HFF-Myc (cell line): Measurements from ENCODE around the gene MYL11.

Source experiments
- DNase-seq: peaks from one replicate; pipeline ENCODE4 v3.0.0-alpha.2; 2011; ENCODE audit warnings: low read depth; ENCODE audit errors: extremely low read depth
- H3K4me3 ChIP-seq: replicated peaks from 2 replicates; pipeline ENCODE4 v1.5.1; 2011; ENCODE audit warnings: low read depth, mild to moderate bottlenecking, control low read depth, low read length
- TF ChIP-seq, protein P1 (sequence below): IDR thresholded peaks from 2 replicates; pipeline ENCODE4 v1.5.1; 2012; ENCODE audit warnings: mild to moderate bottlenecking, low read depth, low read length, control low read depth; ENCODE audit errors: missing control alignments

MYL11 gene

GRCh38 chr16:30418350-30419181, 44.0 kb downstream of the MYL11 start:
- H3K4me3 ChIP-seq = peak overlapping the region; percentile 42
- TF ChIP-seq, protein P1, sequence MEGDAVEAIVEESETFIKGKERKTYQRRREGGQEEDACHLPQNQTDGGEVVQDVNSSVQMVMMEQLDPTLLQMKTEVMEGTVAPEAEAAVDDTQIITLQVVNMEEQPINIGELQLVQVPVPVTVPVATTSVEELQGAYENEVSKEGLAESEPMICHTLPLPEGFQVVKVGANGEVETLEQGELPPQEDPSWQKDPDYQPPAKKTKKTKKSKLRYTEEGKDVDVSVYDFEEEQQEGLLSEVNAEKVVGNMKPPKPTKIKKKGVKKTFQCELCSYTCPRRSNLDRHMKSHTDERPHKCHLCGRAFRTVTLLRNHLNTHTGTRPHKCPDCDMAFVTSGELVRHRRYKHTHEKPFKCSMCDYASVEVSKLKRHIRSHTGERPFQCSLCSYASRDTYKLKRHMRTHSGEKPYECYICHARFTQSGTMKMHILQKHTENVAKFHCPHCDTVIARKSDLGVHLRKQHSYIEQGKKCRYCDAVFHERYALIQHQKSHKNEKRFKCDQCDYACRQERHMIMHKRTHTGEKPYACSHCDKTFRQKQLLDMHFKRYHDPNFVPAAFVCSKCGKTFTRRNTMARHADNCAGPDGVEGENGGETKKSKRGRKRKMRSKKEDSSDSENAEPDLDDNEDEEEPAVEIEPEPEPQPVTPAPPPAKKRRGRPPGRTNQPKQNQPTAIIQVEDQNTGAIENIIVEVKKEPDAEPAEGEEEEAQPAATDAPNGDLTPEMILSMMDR = no peak
- no peak for DNase-seq

DNA sequence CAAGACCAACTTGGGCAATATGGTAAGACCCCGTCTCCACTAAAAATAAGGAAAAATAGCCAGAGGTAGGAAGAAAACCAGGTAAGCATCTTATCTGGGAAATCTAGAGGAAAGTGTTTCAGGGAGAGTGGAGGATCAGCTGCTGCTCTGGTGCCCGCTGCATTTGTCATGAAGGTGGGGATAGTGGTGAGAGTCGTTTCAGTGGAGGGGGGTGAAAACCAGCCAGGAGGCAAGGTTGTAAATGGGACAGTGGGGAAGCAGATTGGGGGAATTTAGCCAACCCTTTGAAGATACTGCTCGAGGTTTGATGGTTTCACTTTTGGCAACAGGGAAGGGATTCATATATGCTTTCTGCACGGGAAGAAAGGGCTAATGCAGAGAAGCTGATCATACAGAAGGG, 46.4 kb downstream of the MYL11 start:
- H3K4me3 ChIP-seq = no peak overlapping the region
- TF ChIP-seq, protein P1 = no peak
- DNase-seq = no peak
